Activated CD8-positive, alpha-beta T cell treated with anti-CD3 and anti-CD28 coated beads for 36 hours (primary cell): Measurements from ENCODE around the gene SSBP3. TPM values are rescaled to one million over a fixed set of nuclear protein-coding genes. Genes with fewer than 3 reads are reported as not detected.
"Not testable (repeated sequence)": the region's sequence is repeated elsewhere in the genome, so short reads cannot be mapped to it uniquely, and the experiment has no call there.

Source experiments
- ATAC-seq: fragments of 200-7000 bp; cut with Tn5 transposase; one replicate; pipeline ENCODE4 v1.10.0; 2021; ENCODE audit warnings: mild to moderate bottlenecking, moderate library complexity
- CTCF ChIA-PET: fragments of 350-600 bp; sonication (Branson Sonifier 250); formaldehyde crosslinking; loops from one replicate; lab custom pipeline; 2021; ENCODE audit warnings: antibody characterized with exemption; lab: Charles Lee
- POLR2A ChIA-PET: fragments of 350-600 bp; sonication (Branson Sonifier 250); formaldehyde crosslinking; loops from one replicate; lab custom pipeline; 2021; ENCODE audit warnings: antibody characterized with exemption; lab: Charles Lee
- DNase-seq: peaks from one replicate; pipeline ENCODE4 v3.0.0-alpha.2; 2020
- H3K27ac Mint-ChIP-seq: one replicate; pipeline ENCODE4 v1.8.0; 2021; ENCODE audit warnings: mild to moderate bottlenecking, mixed read lengths
- H3K27me3 Mint-ChIP-seq: one replicate; pipeline ENCODE4 v1.8.0; 2021; ENCODE audit warnings: mixed read lengths
- H3K36me3 Mint-ChIP-seq: one replicate; pipeline ENCODE4 v1.8.0; 2021; ENCODE audit warnings: low read depth, mixed read lengths
- H3K4me1 Mint-ChIP-seq: one replicate; pipeline ENCODE4 v1.8.0; 2021; ENCODE audit warnings: low read depth, mixed read lengths
- H3K4me3 Mint-ChIP-seq: one replicate; pipeline ENCODE4 v1.8.0; 2021; ENCODE audit warnings: mild to moderate bottlenecking, moderate library complexity, mixed read lengths
- H3K9me3 Mint-ChIP-seq: one replicate; pipeline ENCODE4 v1.8.0; 2021; ENCODE audit warnings: mixed read lengths
- intact Hi-C: fragments of 100-400 bp; cut with micrococcal nuclease; formaldehyde crosslinking; loops from one replicate; pipeline ENCODE4 v1.10.0; 2022
- total RNA-seq, 2 experiments: library from RNA; stranded (reverse); gene quantifications; one replicate each; pipeline ENCODE4 v1.2.3, GENCODE V29; 2021
- TF ChIP-seq, protein P1 (sequence below): fragments of 200-600 bp; IDR thresholded peaks from one replicate; pipeline ENCODE4 v1.8.0; 2022; ENCODE audit warnings: antibody characterized with exemption, mild to moderate bottlenecking

The SSBP3 gene
- total RNA-seq, 2 experiments from 2014 or later: 62.6 to 67.8 TPM

GRCh38 chr1:54428837-54429518 is 22.8 kb upstream of the SSBP3 start:
- CTCF ChIA-PET: interaction anchor here (1.0 kb wide), 2 partner anchors 58 to 258 kb away, joined by 3 read pairs; no protein-coding TSS in a partner anchor

DNA sequence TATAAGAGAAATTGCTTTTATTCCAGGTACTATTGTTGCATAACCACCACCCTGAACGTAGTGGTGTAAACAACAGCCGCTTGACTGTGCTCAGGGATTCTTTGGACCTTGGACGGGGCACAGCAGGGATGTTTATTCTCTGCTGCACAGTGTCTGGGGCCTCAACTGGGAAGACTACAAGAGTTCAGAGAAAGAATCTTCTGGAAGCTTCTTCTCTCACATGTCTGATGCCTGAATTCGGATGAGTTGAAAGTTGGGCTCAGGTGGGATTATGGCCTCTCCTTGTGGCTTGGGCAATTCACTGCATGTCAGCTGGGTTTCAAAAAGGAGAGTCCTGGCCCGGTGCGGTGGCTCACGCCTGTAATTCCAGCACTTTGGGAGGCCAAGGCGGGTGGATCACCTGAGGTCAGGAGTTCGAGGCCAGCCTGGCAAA is 19.0 kb upstream of the SSBP3 start:
- CTCF ChIA-PET: interaction anchor here (0.6 to 1.2 kb wide), 2 partner anchors 12 to 138 kb away, joined by 3 read pairs; no protein-coding TSS in a partner anchor
- H3K36me3 Mint-ChIP-seq: no peaks in the 10 kb centered on the region
- POLR2A ChIA-PET: no interaction called here
- H3K27me3 Mint-ChIP-seq: no peaks in the 10 kb centered on the region
- H3K9me3 Mint-ChIP-seq: no peaks in the 10 kb centered on the region
- H3K4me1 Mint-ChIP-seq: no peaks in the 10 kb centered on the region
- DNase-seq: no peak
- intact Hi-C loops: no loop called here
- TF ChIP-seq, protein P1, sequence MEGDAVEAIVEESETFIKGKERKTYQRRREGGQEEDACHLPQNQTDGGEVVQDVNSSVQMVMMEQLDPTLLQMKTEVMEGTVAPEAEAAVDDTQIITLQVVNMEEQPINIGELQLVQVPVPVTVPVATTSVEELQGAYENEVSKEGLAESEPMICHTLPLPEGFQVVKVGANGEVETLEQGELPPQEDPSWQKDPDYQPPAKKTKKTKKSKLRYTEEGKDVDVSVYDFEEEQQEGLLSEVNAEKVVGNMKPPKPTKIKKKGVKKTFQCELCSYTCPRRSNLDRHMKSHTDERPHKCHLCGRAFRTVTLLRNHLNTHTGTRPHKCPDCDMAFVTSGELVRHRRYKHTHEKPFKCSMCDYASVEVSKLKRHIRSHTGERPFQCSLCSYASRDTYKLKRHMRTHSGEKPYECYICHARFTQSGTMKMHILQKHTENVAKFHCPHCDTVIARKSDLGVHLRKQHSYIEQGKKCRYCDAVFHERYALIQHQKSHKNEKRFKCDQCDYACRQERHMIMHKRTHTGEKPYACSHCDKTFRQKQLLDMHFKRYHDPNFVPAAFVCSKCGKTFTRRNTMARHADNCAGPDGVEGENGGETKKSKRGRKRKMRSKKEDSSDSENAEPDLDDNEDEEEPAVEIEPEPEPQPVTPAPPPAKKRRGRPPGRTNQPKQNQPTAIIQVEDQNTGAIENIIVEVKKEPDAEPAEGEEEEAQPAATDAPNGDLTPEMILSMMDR: no peak
- H3K27ac Mint-ChIP-seq: no peak overlapping the region
- no peak overlapping the region for H3K4me3 Mint-ChIP-seq
- ATAC-seq: no peak

More at GRCh38 chr1:54428837-54429518, 22.8 kb upstream of the SSBP3 start:
- ATAC-seq (no peak), DNase-seq (no peak)
- intact Hi-C loops: no loop called here
- no peaks in the 10 kb centered on the region for H3K27me3 Mint-ChIP-seq
- H3K9me3 Mint-ChIP-seq: no peaks in the 10 kb centered on the region
- no peaks in the 10 kb centered on the region for H3K36me3 Mint-ChIP-seq
- TF ChIP-seq, protein P1: no peak
- H3K27ac Mint-ChIP-seq: no peak overlapping the region
- H3K4me3 Mint-ChIP-seq: no peak overlapping the region
- H3K4me1 Mint-ChIP-seq: no peaks in the 10 kb centered on the region
- POLR2A ChIA-PET: no interaction called here

GRCh38 chr1:54424398-54424797 is 18.2 kb upstream of the SSBP3 start:
- intact Hi-C loops: no loop called here
- H3K4me1 Mint-ChIP-seq: no peaks in the 10 kb centered on the region
- H3K36me3 Mint-ChIP-seq: no peaks in the 10 kb centered on the region
- ChIA-PET CTCF (interaction anchor here (1.2 kb wide), 1 partner anchor 13 kb away, joined by 3 read pairs; no protein-coding TSS in a partner anchor), POLR2A (no interaction called here)
- TF ChIP-seq, protein P1: no peak
- H3K27ac Mint-ChIP-seq: no peak overlapping the region
- DNase-seq (no peak), ATAC-seq (no peak)
- H3K27me3 Mint-ChIP-seq: no peaks in the 10 kb centered on the region
- H3K4me3 Mint-ChIP-seq: no peak overlapping the region
- H3K9me3 Mint-ChIP-seq: no peaks in the 10 kb centered on the region

DNA sequence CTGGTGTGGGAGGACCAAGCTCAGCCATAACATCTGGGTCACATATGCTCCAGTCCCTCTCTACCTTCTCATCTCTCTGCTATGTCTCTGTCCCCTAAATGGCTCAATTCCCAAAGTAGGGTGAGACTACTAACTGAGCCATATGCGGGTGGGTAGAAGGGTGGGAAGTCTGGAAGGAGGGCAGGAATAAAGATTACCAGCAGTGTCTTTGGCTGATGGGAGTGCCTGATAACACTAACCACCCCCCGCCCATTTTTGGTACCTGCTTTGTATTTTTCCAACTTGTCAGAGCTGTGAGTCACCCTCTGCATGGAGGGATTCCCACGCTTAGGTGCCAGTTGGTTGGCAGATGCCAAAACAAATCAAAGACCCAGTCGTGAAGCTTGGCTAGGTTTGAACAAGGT is 14.9 kb upstream of the SSBP3 start:
- intact Hi-C loops: no loop called here
- H3K4me3 Mint-ChIP-seq: no peak overlapping the region
- ChIA-PET POLR2A (no interaction called here), CTCF (interaction anchor here (1.2 to 1.9 kb wide), 2 partner anchors 48 to 68 kb away, joined by 3 to 8 read pairs; no protein-coding TSS in a partner anchor)
- no peaks in the 10 kb centered on the region for H3K27me3 Mint-ChIP-seq
- no peak for ATAC-seq
- no peaks in the 10 kb centered on the region for H3K36me3 Mint-ChIP-seq
- no peak for DNase-seq
- no peak overlapping the region for H3K27ac Mint-ChIP-seq
- H3K4me1 Mint-ChIP-seq: peaks cover 4% of the 10 kb centered on the region
- no peaks in the 10 kb centered on the region for H3K9me3 Mint-ChIP-seq
- TF ChIP-seq, protein P1: no peak

DNA sequence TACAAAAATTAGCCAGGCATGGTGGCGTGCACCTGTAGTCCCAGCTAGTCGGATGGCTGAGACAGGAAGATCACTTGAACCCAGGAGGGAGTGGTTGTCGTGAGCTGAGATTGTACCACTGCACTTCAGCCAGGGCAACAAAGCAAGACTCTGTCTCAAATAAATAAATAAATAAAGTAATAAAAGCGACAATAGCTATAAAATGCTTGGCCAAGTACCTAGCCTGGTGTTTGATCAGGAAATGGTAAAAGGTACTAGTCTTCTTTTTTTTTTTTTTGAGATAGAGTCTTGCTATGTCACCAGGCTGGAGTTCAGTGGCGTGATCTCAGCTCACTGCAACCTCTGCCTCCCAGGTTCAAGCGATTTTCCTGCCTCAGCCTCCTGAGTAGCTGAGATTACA is 12.4 kb upstream of the SSBP3 start:
- CTCF ChIA-PET, H3K36me3 Mint-ChIP-seq, POLR2A ChIA-PET, H3K4me3 Mint-ChIP-seq, H3K4me1 Mint-ChIP-seq, H3K27me3 Mint-ChIP-seq, H3K9me3 Mint-ChIP-seq, intact Hi-C loops, H3K27ac Mint-ChIP-seq, ATAC-seq, DNase-seq: not testable (repeated sequence)
